Tibial nerve (tissue), 3 donors: ENCODE results near the gene ZNF346.

Experiments
- CTCF ChIP-seq, 5 experiments: fragments of 200-600 bp in 3 of 5; fragments of 450-650 bp in 2 of 5; sonication (generic) in 3 of 5; IDR thresholded peaks; one replicate each; pipeline ENCODE4 v1.5.1; 2016 to 2019; ENCODE audit warnings: antibody characterized with exemption in 5 of 5, mild to moderate bottlenecking in 3 of 5, moderate library complexity in 2 of 5
- POLR2A ChIP-seq, 2 donors: fragments of 450-650 bp; IDR thresholded peaks; one replicate each; pipeline ENCODE4 v1.6.1; 2017; ENCODE audit warnings: antibody characterized with exemption in 2 of 2, mild to moderate bottlenecking in 2 of 2, moderate library complexity in 2 of 2

GRCh38 chr5:177126771-177127170, 104.3 kb downstream of the ZNF346 start:
- TF ChIP-seq CTCF (IDR thresholded peaks at IDR 0.05) (no peak), POLR2A (IDR thresholded peaks at IDR 0.05) (no peak)
